Measurements from ENCODE around the gene MYO1D. TPM values are rescaled to one million over a fixed set of nuclear protein-coding genes. Genes with fewer than 3 reads are reported as not detected.
A peak's percentile ranks its signal among the peaks of the same experiment; 100 is the strongest.
"Not testable (repeated sequence)": the region's sequence is repeated elsewhere in the genome, so short reads cannot be mapped to it uniquely, and the experiment has no call there.

The MYO1D gene
- total RNA-seq, 8 experiments from 2014 or later, result 1.6 to 9.8 (median 5.6) TPM

GRCh38 chr17:32656886-32657285 is 220.0 kb downstream of the MYO1D start:
- H3K4me1 ChIP-seq (replicated peaks in 1 of 2), result no peaks in the 10 kb centered on the region
- H3K4me3 ChIP-seq, result no peak overlapping the region
- no peak for ATAC-seq (replicated peaks in 6 of 8)
- no peak overlapping the region for H3K27ac ChIP-seq
- in situ Hi-C loops (cut with MboI; ENCODE audit: low pct_unique_long_range_greater_than_20kb in 2 of 9, low sequenced_read_pairs in 9 of 9, unreplicated experiment in 9 of 9), result loop anchor here in 1 of 9 experiments (25.0 kb wide), 1 partner anchor 105 kb away; no protein-coding TSS in a partner anchor
- 0 to 45% (median 27%) methylated on average over 1 of the region's 1 CpG; no CpG with 5 or more reads in 4 of the 10 experiments for WGBS, 10 experiments

- in situ Hi-C loops (cut with MboI; ENCODE audit: low pct_unique_long_range_greater_than_20kb in 2 of 9, low sequenced_read_pairs in 9 of 9, unreplicated experiment in 9 of 9), result loop anchor here in 1 of 9 experiments (25.0 kb wide), 1 partner anchor 108 kb away; no protein-coding TSS in a partner anchor
- WGBS, 10 experiments, result 43 to 100% (median 86%) methylated on average over 1 to 3 of the region's 3 CpGs; no CpG with 5 or more reads in 3 of the 10 experiments
- Histone ChIP-seq H3K4me3 (no peak overlapping the region), H3K4me1 (replicated peaks in 1 of 2) (no peaks in the 10 kb centered on the region), H3K27ac (no peak overlapping the region)
- ATAC-seq (replicated peaks in 6 of 8), result no peak
Observed at GRCh38 chr17:32654324-32654723, 222.6 kb downstream of the MYO1D start.

- 0 to 95% (median 60%) methylated on average over 1 to 2 of the region's 2 CpGs; no CpG with 5 or more reads in 3 of the 10 experiments for whole genome bisulfite sequencing, 10 experiments
Observed at GRCh38 chr17:32651084-32651483, 225.8 kb downstream of the MYO1D start.

GRCh38 chr17:32648450-32648849 is 228.5 kb downstream of the MYO1D start:
- 83 to 100% (median 99%) methylated on average over 1 to 2 of the region's 2 CpGs; no CpG with 5 or more reads in 2 of the 10 experiments for WGBS, 10 experiments
- H3K4me3 ChIP-seq, result no peak overlapping the region
- no peaks in the 10 kb centered on the region for H3K4me1 ChIP-seq (replicated peaks in 1 of 2)
- in situ Hi-C loops (cut with MboI; ENCODE audit: low pct_unique_long_range_greater_than_20kb in 2 of 9, low sequenced_read_pairs in 9 of 9, unreplicated experiment in 9 of 9), result no loop called here
- no peak overlapping the region for H3K27ac ChIP-seq
- no peak for ATAC-seq (replicated peaks in 6 of 8)

More at GRCh38 chr17:32651084-32651483, 225.8 kb downstream of the MYO1D start:
- in situ Hi-C loops (cut with MboI; ENCODE audit: low pct_unique_long_range_greater_than_20kb in 2 of 9, low sequenced_read_pairs in 9 of 9, unreplicated experiment in 9 of 9), result loop anchor here in 1 of 9 experiments (25.0 kb wide), 1 partner anchor 111 kb away; no protein-coding TSS in a partner anchor
- H3K4me1 ChIP-seq (replicated peaks in 1 of 2), result no peaks in the 10 kb centered on the region
- H3K4me3 ChIP-seq, result no peak overlapping the region
- ATAC-seq (replicated peaks in 6 of 8), result peak in 3 of 8 experiments; percentile 64 to 100 (median 96)
- H3K27ac ChIP-seq, result no peak overlapping the region

GRCh38 chr17:32646941-32647340 is 230.0 kb downstream of the MYO1D start:
- in situ Hi-C loops (cut with MboI; ENCODE audit: low pct_unique_long_range_greater_than_20kb in 2 of 9, low sequenced_read_pairs in 9 of 9, unreplicated experiment in 9 of 9), result no loop called here
- 92 to 100% (median 100%) methylated on average over 2 of the region's 2 CpGs; no CpG with 5 or more reads in 3 of the 10 experiments for whole genome bisulfite sequencing, 10 experiments
- no peak for ATAC-seq (replicated peaks in 6 of 8)
- H3K4me3 ChIP-seq, result no peak overlapping the region
- no peaks in the 10 kb centered on the region for H3K4me1 ChIP-seq (replicated peaks in 1 of 2)
- no peak overlapping the region for H3K27ac ChIP-seq

- in situ Hi-C loops (cut with MboI; ENCODE audit: low pct_unique_long_range_greater_than_20kb in 2 of 9, low sequenced_read_pairs in 9 of 9, unreplicated experiment in 9 of 9), result not testable (repeated sequence)
- 100% methylated on average over 1 to 2 of the region's 2 CpGs; no CpG with 5 or more reads in 7 of the 10 experiments for WGBS, 10 experiments
Observed at GRCh38 chr17:32641514-32641913, 235.4 kb downstream of the MYO1D start.

GRCh38 chr17:32636598-32637218 is 240.2 kb downstream of the MYO1D start:
- no peak overlapping the region for H3K4me3 ChIP-seq
- in situ Hi-C loops (cut with MboI; ENCODE audit: low pct_unique_long_range_greater_than_20kb in 2 of 9, low sequenced_read_pairs in 9 of 9, unreplicated experiment in 9 of 9), result no loop called here
- WGBS, 10 experiments, result 24 to 100% (median 74%) methylated on average over 1 to 5 of the region's 5 CpGs
- no peak overlapping the region for H3K27ac ChIP-seq
- peaks cover 3 to 7% of the 10 kb centered on the region in 2 donors for H3K4me1 ChIP-seq (replicated peaks in 1 of 2)
- ATAC-seq (replicated peaks in 6 of 8), result peak in 1 of 8 experiments; percentile 61

More at GRCh38 chr17:32641514-32641913, 235.4 kb downstream of the MYO1D start:
- ATAC-seq (replicated peaks in 6 of 8); H3K27ac ChIP-seq; H3K4me1 ChIP-seq (replicated peaks in 1 of 2); H3K4me3 ChIP-seq: not testable (repeated sequence)

- in situ Hi-C loops (cut with MboI; ENCODE audit: low pct_unique_long_range_greater_than_20kb in 2 of 9, low sequenced_read_pairs in 9 of 9, unreplicated experiment in 9 of 9), result no loop called here
- H3K27ac ChIP-seq, result no peak overlapping the region
- ATAC-seq (replicated peaks in 6 of 8), result no peak
- 47 to 94% (median 80%) methylated on average over 1 to 3 of the region's 3 CpGs; no CpG with 5 or more reads in 2 of the 10 experiments for WGBS, 10 experiments
- peaks cover 4 to 7% of the 10 kb centered on the region in 2 donors for H3K4me1 ChIP-seq (replicated peaks in 1 of 2)
- H3K4me3 ChIP-seq, result no peak overlapping the region
Observed at GRCh38 chr17:32634167-32634566, 242.8 kb downstream of the MYO1D start.

- no peak overlapping the region for H3K27ac ChIP-seq
- peaks cover 19 to 22% of the 10 kb centered on the region in 2 donors for H3K4me1 ChIP-seq (replicated peaks in 1 of 2)
- peak in 1 of 8 experiments; percentile 52 for ATAC-seq (replicated peaks in 6 of 8)
- H3K4me3 ChIP-seq, result no peak overlapping the region
- in situ Hi-C loops (cut with MboI; ENCODE audit: low pct_unique_long_range_greater_than_20kb in 2 of 9, low sequenced_read_pairs in 9 of 9, unreplicated experiment in 9 of 9), result no loop called here
- 13 to 78% (median 59%) methylated on average over 1 to 6 of the region's 6 CpGs for WGBS, 10 experiments
Observed at GRCh38 chr17:32631341-32632096, 245.4 kb downstream of the MYO1D start.

GRCh38 chr17:32629563-32630190 is 247.2 kb downstream of the MYO1D start:
- no peak overlapping the region for H3K4me3 ChIP-seq
- ATAC-seq (replicated peaks in 6 of 8), result no peak
- WGBS, 10 experiments, result 85 to 100% (median 96%) methylated on average over 2 to 11 of the region's 11 CpGs; no CpG with 5 or more reads in 2 of the 10 experiments
- no peak overlapping the region for H3K27ac ChIP-seq
- H3K4me1 ChIP-seq (replicated peaks in 1 of 2), result peaks cover 25 to 33% of the 10 kb centered on the region in 2 donors
- in situ Hi-C loops (cut with MboI; ENCODE audit: low pct_unique_long_range_greater_than_20kb in 2 of 9, low sequenced_read_pairs in 9 of 9, unreplicated experiment in 9 of 9), result no loop called here

- no peak for ATAC-seq (replicated peaks in 6 of 8)
- Histone ChIP-seq H3K4me1 (replicated peaks in 1 of 2) (peaks cover 22 to 30% of the 10 kb centered on the region in 2 donors), H3K4me3 (no peak overlapping the region), H3K27ac (no peak overlapping the region)
- WGBS, 10 experiments, result 57 to 100% (median 84%) methylated on average over 2 to 4 of the region's 4 CpGs
- in situ Hi-C loops (cut with MboI; ENCODE audit: low pct_unique_long_range_greater_than_20kb in 2 of 9, low sequenced_read_pairs in 9 of 9, unreplicated experiment in 9 of 9), result no loop called here
Observed at GRCh38 chr17:32628271-32629044, 248.5 kb downstream of the MYO1D start.
